ENCODE results near the gene GPM6B.

The GPM6B gene

GRCh38 chrX:13768939-13769338 is 48.0 kb downstream of the GPM6B start:
- no peaks in the 10 kb centered on the region for H3K9me3 ChIP-seq (replicated peaks; ENCODE audit: insufficient read depth, low read length)
- H3K79me2 ChIP-seq (ENCODE audit: low read length): no peaks in the 10 kb centered on the region
- TF ChIP-seq EZH2phosphoT487 (IDR thresholded peaks at IDR 0.05; ENCODE audit: low read length) (no peak), CTCF (IDR thresholded peaks at IDR 0.05; ENCODE audit: low read length) (no peak), EZH2 (optimal IDR thresholded peaks at IDR 0.05; ENCODE audit: low read depth, low read length) (no peak)
- no peak for DNase-seq
- H3K9ac ChIP-seq (ENCODE audit: low read length): no peak overlapping the region
- no peak overlapping the region for H2AFZ ChIP-seq (ENCODE audit: low read length)
- no peaks in the 10 kb centered on the region for H3K4me1 ChIP-seq (ENCODE audit: low read length)
- no peaks in the 10 kb centered on the region for H3K27me3 ChIP-seq (replicated peaks; ENCODE audit: insufficient read depth, low read length)
- H3K4me3 ChIP-seq (ENCODE audit: low read length): no peak overlapping the region
- no peaks in the 10 kb centered on the region for H3K36me3 ChIP-seq (replicated peaks; ENCODE audit: insufficient read depth, low read length)
- no peak overlapping the region for H3K4me2 ChIP-seq (ENCODE audit: low read depth, low read length)
- no peak overlapping the region for H3K27ac ChIP-seq (ENCODE audit: low read length)
- no peaks in the 10 kb centered on the region for H3K9me2 ChIP-seq (replicated peaks; ENCODE audit: insufficient read depth, low read length)
- H4K20me1 ChIP-seq (ENCODE audit: insufficient read depth, low read length): no peaks in the 10 kb centered on the region
- H3F3A ChIP-seq (ENCODE audit: insufficient read depth, low read length): no peaks in the 10 kb centered on the region

GRCh38 chrX:13764765-13765164 is 52.1 kb downstream of the GPM6B start:
- no peaks in the 10 kb centered on the region for H3K27me3 ChIP-seq (replicated peaks; ENCODE audit: insufficient read depth, low read length)
- no peaks in the 10 kb centered on the region for H4K20me1 ChIP-seq (ENCODE audit: insufficient read depth, low read length)
- H3K79me2 ChIP-seq (ENCODE audit: low read length): no peaks in the 10 kb centered on the region
- no peak overlapping the region for H3K9ac ChIP-seq (ENCODE audit: low read length)
- no peak overlapping the region for H3K27ac ChIP-seq (ENCODE audit: low read length)
- no peak overlapping the region for H3K4me3 ChIP-seq (ENCODE audit: low read length)
- 0 out of 2 replicates have a peak, but pooled peaks cover 3% of the 10 kb centered on the region for H3F3A ChIP-seq (ENCODE audit: insufficient read depth, low read length)
- H3K9me3 ChIP-seq (replicated peaks; ENCODE audit: insufficient read depth, low read length): no peaks in the 10 kb centered on the region
- no peak for DNase-seq
- TF ChIP-seq CTCF (IDR thresholded peaks at IDR 0.05; ENCODE audit: low read length) (no peak), EZH2phosphoT487 (IDR thresholded peaks at IDR 0.05; ENCODE audit: low read length) (no peak)
- no peaks in the 10 kb centered on the region for H3K9me2 ChIP-seq (replicated peaks; ENCODE audit: insufficient read depth, low read length)
- H3K4me2 ChIP-seq (ENCODE audit: low read depth, low read length): no peak overlapping the region
- no peaks in the 10 kb centered on the region for H3K36me3 ChIP-seq (replicated peaks; ENCODE audit: insufficient read depth, low read length)
- no peaks in the 10 kb centered on the region for H3K4me1 ChIP-seq (ENCODE audit: low read length)
- no peak overlapping the region for H2AFZ ChIP-seq (ENCODE audit: low read length)

GRCh38 chrX:13764281-13764680 is 52.6 kb downstream of the GPM6B start:
- peaks cover 4% of the 10 kb centered on the region; the same call in 1 of the 2 replicates for H3K4me1 ChIP-seq (ENCODE audit: low read length)

More at GRCh38 chrX:13764281-13764680, 52.6 kb downstream of the GPM6B start:
- H3K79me2 ChIP-seq (ENCODE audit: low read length): no peaks in the 10 kb centered on the region
- no peak for TF ChIP-seq CTCF (IDR thresholded peaks at IDR 0.05; ENCODE audit: low read length)
- no peak for TF ChIP-seq EZH2 (optimal IDR thresholded peaks at IDR 0.05; ENCODE audit: low read depth, low read length)
- TF ChIP-seq EZH2phosphoT487 (IDR thresholded peaks at IDR 0.05; ENCODE audit: low read length): no peak
- H3K4me3 ChIP-seq (ENCODE audit: low read length): no peak overlapping the region
- H3K4me2 ChIP-seq (ENCODE audit: low read depth, low read length): no peak overlapping the region
- no peak overlapping the region for H3K27ac ChIP-seq (ENCODE audit: low read length)
- no peaks in the 10 kb centered on the region for H3K9me2 ChIP-seq (replicated peaks; ENCODE audit: insufficient read depth, low read length)
- H3K9ac ChIP-seq (ENCODE audit: low read length): no peak overlapping the region
- no peaks in the 10 kb centered on the region for H4K20me1 ChIP-seq (ENCODE audit: insufficient read depth, low read length)
- H3K9me3 ChIP-seq (replicated peaks; ENCODE audit: insufficient read depth, low read length): no peaks in the 10 kb centered on the region
- H3K27me3 ChIP-seq (replicated peaks; ENCODE audit: insufficient read depth, low read length): no peaks in the 10 kb centered on the region
- no peak overlapping the region for H2AFZ ChIP-seq (ENCODE audit: low read length)
- 0 out of 2 replicates have a peak, but pooled peaks cover 8% of the 10 kb centered on the region for H3F3A ChIP-seq (ENCODE audit: insufficient read depth, low read length)
- H3K36me3 ChIP-seq (replicated peaks; ENCODE audit: insufficient read depth, low read length): no peaks in the 10 kb centered on the region
- DNase-seq: no peak
